T-helper 22 cell (primary cell): ENCODE data around the gene TFAP2E.

Experiments used
- DNase-seq: peaks from one replicate; pipeline ENCODE4 v3.0.0-alpha.2; 2020; ENCODE audit warnings: low read depth

The TFAP2E gene

GRCh38 chr1:35644204-35644603 is 71.1 kb downstream of the TFAP2E start:
- no peak for DNase-seq
